GM21825 (cell line): ENCODE measurements around the gene GPR65.

Experiments
- ATAC-seq: cut with Tn5 transposase; IDR thresholded peaks from one replicate; pipeline ENCODE4 v1.9.1; 2021; ENCODE audit warnings: mild to moderate bottlenecking, moderate library complexity; ENCODE audit not compliant: unreplicated experiment

GPR65 gene

GRCh38 chr14:88005050-88005481 lies at the start of gene GPR65:
Gene GPR65 (plus strand): TSS chr14:88005135. CDS start chr14:88010848, 5,713 bp downstream.
- peak; percentile 66 for ATAC-seq

- no peak for ATAC-seq
Measured at GRCh38 chr14:87955501-87955900, 49.4 kb upstream of the GPR65 start.

GRCh38 chr14:87960013-87960787 lies 44.7 kb upstream of the GPR65 start:
- ATAC-seq, result no peak

GRCh38 chr14:87961246-87961645 lies 43.7 kb upstream of the GPR65 start:
- ATAC-seq, result no peak

GRCh38 chr14:87966816-87967215 lies 38.1 kb upstream of the GPR65 start:
- no peak for ATAC-seq

GRCh38 chr14:87967496-87967895 lies 37.4 kb upstream of the GPR65 start:
- ATAC-seq, result no peak

- peak; percentile 95 for ATAC-seq
Measured at GRCh38 chr14:87971010-87971409, 33.9 kb upstream of the GPR65 start.

- no peak for ATAC-seq
Measured at GRCh38 chr14:87975636-87976035, 29.3 kb upstream of the GPR65 start.

GRCh38 chr14:87979689-87980088 lies 25.2 kb upstream of the GPR65 start:
- ATAC-seq, result no peak

GRCh38 chr14:87989221-87989955 lies 15.5 kb upstream of the GPR65 start:
- no peak for ATAC-seq

GRCh38 chr14:87989956-87990299 lies 15.0 kb upstream of the GPR65 start:
- ATAC-seq, result no peak

GRCh38 chr14:87990682-87991081 lies 14.3 kb upstream of the GPR65 start:
- no peak for ATAC-seq

GRCh38 chr14:87992346-87992717 lies 12.6 kb upstream of the GPR65 start:
- ATAC-seq, result peak; percentile 7

GRCh38 chr14:87992718-87993628 lies 12.0 kb upstream of the GPR65 start, which contains the start of gene GALC:
Gene GALC (minus strand): TSS chr14:87993182. CDS start chr14:87993164, 18 bp downstream.
- peak; percentile 85 for ATAC-seq

- peak; percentile 35 for ATAC-seq
Measured at GRCh38 chr14:87994974-87995373, 10.0 kb upstream of the GPR65 start.

- ATAC-seq, result no peak
Measured at GRCh38 chr14:87995500-87996290, 9.2 kb upstream of the GPR65 start.

- no peak for ATAC-seq
Measured at GRCh38 chr14:87996291-87996592, 8.7 kb upstream of the GPR65 start.

GRCh38 chr14:87998482-87998881 lies 6.5 kb upstream of the GPR65 start:
- ATAC-seq, result no peak

GRCh38 chr14:87999277-87999676 lies 5.7 kb upstream of the GPR65 start:
- no peak for ATAC-seq

GRCh38 chr14:88002421-88003075 lies 2.4 kb upstream of the GPR65 start:
- ATAC-seq, result no peak
